GOT3 (cell line): Measurements from ENCODE around the gene FUNDC1.

Experiments used
- DNase-seq: peaks from one replicate; lab custom pipeline; 2025; ENCODE audit warnings: mixed read lengths; lab: John Stamatoyannopoulos, UW

FUNDC1 gene

GRCh38 chrX:44480591-44480990, 62.1 kb downstream of the FUNDC1 start:
- no peak for DNase-seq

DNA sequence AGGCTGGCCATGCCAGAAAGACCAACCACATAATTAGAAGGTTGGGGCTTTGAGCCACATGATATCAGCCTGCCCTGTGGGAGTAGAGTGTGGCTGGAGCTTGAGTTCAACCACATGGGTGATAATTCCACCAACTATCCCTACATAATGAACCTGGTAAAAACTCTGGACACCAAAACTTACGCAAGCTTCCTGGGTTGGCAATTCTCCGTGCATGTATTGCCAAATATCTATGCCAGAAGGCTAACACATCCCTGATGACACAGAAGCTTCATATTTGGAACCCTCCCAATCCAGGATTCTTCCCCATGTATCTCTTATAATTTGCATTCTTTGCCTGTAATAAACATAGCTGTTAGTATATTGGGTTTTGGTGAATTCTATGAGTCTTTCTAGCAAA, 68.2 kb downstream of the FUNDC1 start:
- DNase-seq = no peak
